ENCODE measurements around the gene KCNC2.

- TF ChIP-seq POLR2AphosphoS5 (IDR thresholded peaks at IDR 0.05; ENCODE audit: low read depth, low read length) (no peak), REST (IDR thresholded peaks at IDR 0.05; ENCODE audit: insufficient read depth in 1 of 2, low read depth in 2 of 2, low read length in 2 of 2) (no peak)
These were observed 209.5 kb downstream of the KCNC2 start for GRCh38 chr12:75000120-75000519.
